ENCODE measurements around the gene TSPAN18. TPM values are rescaled to one million over a fixed set of nuclear protein-coding genes. Genes with fewer than 3 reads are reported as not detected.

Gene TSPAN18
- polyA plus RNA-seq, 1 of the 3 experiments (the other 2 are of a cell fraction) = 0.72 TPM

- Histone ChIP-seq H3K4me3 (ENCODE audit: low read depth in 2 of 2, low read length in 1 of 2) (no peak overlapping the region), H3K4me2 (no peak overlapping the region), H3K79me2 (ENCODE audit: insufficient read depth) (no peaks in the 10 kb centered on the region), H3K9ac (no peak overlapping the region), H3F3A (replicated peaks; ENCODE audit: insufficient read depth) (no peaks in the 10 kb centered on the region), H3K9me3 (no peaks in the 10 kb centered on the region), H3K36me3 (replicated peaks in 1 of 2; ENCODE audit: control insufficient read depth in 1 of 2, insufficient read depth in 2 of 2, low read length in 1 of 2) (no peaks in the 10 kb centered on the region), H3K27me3 (ENCODE audit: insufficient read depth) (no peaks in the 10 kb centered on the region; the same call in 1 of the 2 replicates), H3K27ac (ENCODE audit: low read depth in 2 of 2, low read length in 1 of 2) (no peak overlapping the region), H2AFZ (ENCODE audit: low read depth) (no peak overlapping the region), H3K9me2 (no peaks in the 10 kb centered on the region), H3K4me1 (ENCODE audit: control insufficient read depth in 1 of 2, insufficient read depth in 2 of 2, low read depth in 1 of 2, low read length in 1 of 2) (peaks cover 0 to 8% of the 10 kb centered on the region in 2 experiments; a peak in 1 of 4 replicates), H4K20me1 (ENCODE audit: insufficient read depth) (no peaks in the 10 kb centered on the region)
- DNase-seq = no peak
- 65% methylated on average over 5 of the region's 5 CpGs for WGBS (ENCODE audit: low lambda C conversion rate)
- POLR2A ChIA-PET = interaction anchor here (0.6 to 0.7 kb wide), 2 partner anchors 28 to 226 kb away, joined by 3 read pairs; no protein-coding TSS in a partner anchor
- TF ChIP-seq NRF1 (IDR thresholded peaks at IDR 0.05; ENCODE audit: low read depth, low read length) (no peak), USF1 (IDR thresholded peaks at IDR 0.05; ENCODE audit: borderline replicate concordance, low read depth) (no peak), MEF2A (IDR thresholded peaks at IDR 0.05; ENCODE audit: borderline replicate concordance, low read depth) (no peak), RXRA (IDR thresholded peaks at IDR 0.05; ENCODE audit: borderline replicate concordance, low read depth) (no peak), TEAD4 (IDR thresholded peaks at IDR 0.05; ENCODE audit: borderline replicate concordance, insufficient read depth) (no peak), POLR2AphosphoS5 (IDR thresholded peaks at IDR 0.05; ENCODE audit: low read depth, low read length) (no peak), ELF1 (IDR thresholded peaks at IDR 0.05) (no peak), SMC3 (IDR thresholded peaks at IDR 0.05; ENCODE audit: low read depth, low read length) (no peak)
- TF ChIP-seq, protein P1, sequence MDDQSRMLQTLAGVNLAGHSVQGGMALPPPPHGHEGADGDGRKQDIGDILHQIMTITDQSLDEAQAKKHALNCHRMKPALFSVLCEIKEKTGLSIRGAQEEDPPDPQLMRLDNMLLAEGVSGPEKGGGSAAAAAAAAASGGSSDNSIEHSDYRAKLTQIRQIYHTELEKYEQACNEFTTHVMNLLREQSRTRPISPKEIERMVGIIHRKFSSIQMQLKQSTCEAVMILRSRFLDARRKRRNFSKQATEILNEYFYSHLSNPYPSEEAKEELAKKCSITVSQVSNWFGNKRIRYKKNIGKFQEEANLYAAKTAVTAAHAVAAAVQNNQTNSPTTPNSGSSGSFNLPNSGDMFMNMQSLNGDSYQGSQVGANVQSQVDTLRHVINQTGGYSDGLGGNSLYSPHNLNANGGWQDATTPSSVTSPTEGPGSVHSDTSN (IDR thresholded peaks at IDR 0.05) = no peak
- CTCF ChIA-PET = interaction anchor here (0.6 to 4.0 kb wide), 5 partner anchors 9 to 345 kb away, joined by 3 to 19 read pairs (median 7); no protein-coding TSS in a partner anchor
These were observed 175.0 kb downstream of the TSPAN18 start for GRCh38 chr11:44901786-44902185.

DNA sequence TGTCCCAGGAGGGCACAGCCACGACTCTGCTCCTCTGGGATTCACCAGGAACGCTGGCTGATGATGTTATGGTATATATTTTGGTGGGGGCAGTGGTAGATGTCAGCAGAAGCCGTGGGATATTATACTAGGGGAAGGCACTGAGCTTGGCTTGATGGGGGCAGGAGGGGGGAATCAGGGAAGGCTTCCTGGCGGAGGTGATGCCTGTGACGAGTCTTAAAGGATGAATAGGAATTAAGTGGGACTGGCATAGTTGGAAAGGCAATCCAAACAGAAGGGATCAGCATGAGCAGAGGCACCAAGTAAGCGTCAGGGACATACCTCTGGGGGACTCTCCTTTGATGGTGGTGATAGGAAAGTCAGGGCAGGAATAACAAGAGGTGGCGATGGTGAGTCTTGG is 176.3 kb downstream of the TSPAN18 start:
- H3F3A ChIP-seq (replicated peaks; ENCODE audit: insufficient read depth) = no peaks in the 10 kb centered on the region
- H2AFZ ChIP-seq (ENCODE audit: low read depth) = no peak overlapping the region
- TF ChIP-seq SIN3A (IDR thresholded peaks at IDR 0.05; ENCODE audit: borderline replicate concordance, low read depth, low read length) (no peak), CTCF (IDR thresholded peaks at IDR 0.05) (no peak), TCF12 (IDR thresholded peaks at IDR 0.05) (no peak), RFX5 (IDR thresholded peaks at IDR 0.05; ENCODE audit: low read length) (no peak)
- H3K27me3 ChIP-seq (ENCODE audit: insufficient read depth) = peaks cover 5% of the 10 kb centered on the region; the same call in 1 of the 2 replicates
- WGBS (ENCODE audit: low lambda C conversion rate) = 50% methylated on average over 7 of the region's 7 CpGs
- H3K27ac ChIP-seq (ENCODE audit: low read depth in 2 of 2, low read length in 1 of 2) = no peak overlapping the region
- no peaks in the 10 kb centered on the region for H3K36me3 ChIP-seq (replicated peaks in 1 of 2; ENCODE audit: control insufficient read depth in 1 of 2, insufficient read depth in 2 of 2, low read length in 1 of 2)
- DNase-seq = no peak
- H3K9me3 ChIP-seq = no peaks in the 10 kb centered on the region
- no peak overlapping the region for H3K9ac ChIP-seq
- no peak overlapping the region for H3K4me2 ChIP-seq
- POLR2A ChIA-PET = no interaction called here
- no peaks in the 10 kb centered on the region for H4K20me1 ChIP-seq (ENCODE audit: insufficient read depth)
- H3K9me2 ChIP-seq = no peaks in the 10 kb centered on the region
- peaks cover 0 to 8% of the 10 kb centered on the region in 2 experiments; a peak in 1 of 4 replicates for H3K4me1 ChIP-seq (ENCODE audit: control insufficient read depth in 1 of 2, insufficient read depth in 2 of 2, low read depth in 1 of 2, low read length in 1 of 2)
- no peak overlapping the region for H3K4me3 ChIP-seq (ENCODE audit: low read depth in 2 of 2, low read length in 1 of 2)
- CTCF ChIA-PET = interaction anchor here (0.7 to 4.0 kb wide), 6 partner anchors 8 to 282 kb away, joined by 4 to 19 read pairs (median 6); no protein-coding TSS in a partner anchor
- H3K79me2 ChIP-seq (ENCODE audit: insufficient read depth) = no peaks in the 10 kb centered on the region
